Pericardium fibroblast (primary cell): Measurements from ENCODE around the gene SRSF11. TPM values are rescaled to one million over a fixed set of nuclear protein-coding genes. Genes with fewer than 3 reads are reported as not detected.

ENCODE experiments used
- total RNA-seq: library from RNA; depleted of rRNA; stranded (reverse); fragments of >200 nt; gene quantifications from 2 replicates; pipeline ENCODE4 v1.2.3, GENCODE V29; 2015

Gene SRSF11, protein sequence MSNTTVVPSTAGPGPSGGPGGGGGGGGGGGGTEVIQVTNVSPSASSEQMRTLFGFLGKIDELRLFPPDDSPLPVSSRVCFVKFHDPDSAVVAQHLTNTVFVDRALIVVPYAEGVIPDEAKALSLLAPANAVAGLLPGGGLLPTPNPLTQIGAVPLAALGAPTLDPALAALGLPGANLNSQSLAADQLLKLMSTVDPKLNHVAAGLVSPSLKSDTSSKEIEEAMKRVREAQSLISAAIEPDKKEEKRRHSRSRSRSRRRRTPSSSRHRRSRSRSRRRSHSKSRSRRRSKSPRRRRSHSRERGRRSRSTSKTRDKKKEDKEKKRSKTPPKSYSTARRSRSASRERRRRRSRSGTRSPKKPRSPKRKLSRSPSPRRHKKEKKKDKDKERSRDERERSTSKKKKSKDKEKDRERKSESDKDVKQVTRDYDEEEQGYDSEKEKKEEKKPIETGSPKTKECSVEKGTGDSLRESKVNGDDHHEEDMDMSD
- 51.9 and 68.4 TPM in 2 replicates for total RNA-seq

DNA sequence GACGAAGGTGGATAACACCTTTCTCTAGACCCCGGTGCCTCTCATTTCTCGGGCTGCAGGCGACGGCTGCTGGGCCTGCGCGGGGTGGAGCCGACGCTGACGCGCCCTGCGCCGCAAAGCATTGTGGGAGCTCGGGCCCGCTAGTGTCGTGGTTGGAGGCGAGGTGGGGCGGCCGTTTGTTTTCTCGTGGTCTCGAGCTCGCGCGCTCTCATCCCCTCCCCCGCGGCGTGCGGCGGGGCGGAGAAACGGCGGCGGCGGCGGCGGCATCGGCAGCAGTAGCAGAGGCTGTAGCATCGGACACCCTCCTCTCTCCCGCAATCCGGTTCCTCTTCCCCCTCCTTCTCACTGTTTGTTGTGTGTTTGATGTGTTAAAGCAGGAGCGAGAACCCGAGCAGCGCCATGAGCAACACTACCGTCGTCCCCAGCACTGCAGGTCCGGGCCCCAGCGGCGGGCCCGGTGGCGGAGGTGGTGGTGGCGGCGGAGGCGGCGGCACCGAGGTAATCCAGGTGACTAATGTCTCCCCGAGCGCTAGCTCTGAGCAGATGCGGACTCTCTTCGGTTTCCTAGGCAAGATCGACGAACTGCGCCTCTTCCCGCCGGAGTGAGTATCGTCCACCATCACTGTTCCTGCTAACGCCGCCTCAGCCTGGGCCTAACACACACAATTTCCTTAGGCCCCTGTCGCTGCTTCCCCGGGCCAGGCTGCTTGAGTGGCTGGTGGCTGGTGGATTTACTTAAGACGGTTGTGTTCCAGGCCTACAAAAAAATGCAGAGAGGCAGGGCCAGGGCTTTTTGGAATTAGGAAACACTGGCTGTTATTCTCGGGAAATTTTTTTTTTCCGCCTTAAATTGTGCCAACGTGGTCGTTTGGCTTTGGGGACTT is at the start of gene SRSF11:
Gene SRSF11, plus strand, starts transcription at position 143 of the 884 bp plus-strand sequence. Its CDS starts 257 bp downstream, at position 400.

DNA sequence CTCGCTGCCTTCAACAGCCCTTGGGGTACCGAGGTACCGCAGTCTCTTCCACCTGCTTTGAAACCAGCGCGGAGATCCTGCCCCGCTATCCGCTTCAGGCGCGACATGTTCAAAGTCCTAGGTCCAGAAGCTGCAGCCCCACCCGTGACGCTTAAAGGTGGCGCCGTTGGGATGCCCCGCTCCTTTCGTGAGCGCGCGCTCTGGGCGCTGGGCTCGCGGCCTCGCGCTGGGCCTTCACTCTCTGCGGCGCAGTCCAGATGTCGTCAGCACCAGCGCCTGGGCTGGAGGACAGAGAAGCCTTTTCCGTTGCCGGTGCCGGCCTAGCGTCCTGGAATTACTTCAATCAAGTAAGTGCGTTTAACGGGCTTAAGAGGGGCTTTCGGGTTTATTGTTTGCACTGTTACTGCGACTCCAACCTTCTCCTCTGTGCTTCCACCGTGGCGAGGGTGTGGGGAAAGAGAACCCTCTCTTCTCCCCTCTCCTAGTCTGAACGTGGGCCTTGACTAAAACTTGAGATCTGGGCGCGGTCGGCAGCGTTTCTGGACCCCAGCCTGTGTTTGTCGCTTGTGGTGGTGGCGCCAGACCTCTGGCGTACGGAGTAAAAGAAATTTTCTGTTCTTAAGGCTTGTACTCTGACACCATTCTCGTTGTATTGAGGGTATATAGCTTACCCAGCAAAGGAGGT is 15.6 kb upstream of the SRSF11 start, which contains the start of gene LRRC40:
Gene LRRC40, minus strand, starts transcription at position 146 of the 685 bp plus-strand sequence. Its CDS starts 39 bp downstream, at position 107.

Other genes starting within 250 kb of the SRSF11 start
- gene LRRC40, start 15.8 kb upstream of the SRSF11 start, total RNA-seq = 11.1 and 12.1 TPM in 2 replicates
- 20.4 and 20.8 TPM in 2 replicates for gene ANKRD13C, start 133.3 kb downstream of the SRSF11 start, total RNA-seq
- 9.0 and 15.3 TPM in 2 replicates for gene CTH, start 189.9 kb downstream of the SRSF11 start, total RNA-seq